ENCODE measurements around the gene VSIG10L2. TPM values are rescaled to one million over a fixed set of nuclear protein-coding genes. Genes with fewer than 3 reads are reported as not detected.

Gene VSIG10L2
- total RNA-seq, 2 experiments from 2014 or later, result not detected

DNA sequence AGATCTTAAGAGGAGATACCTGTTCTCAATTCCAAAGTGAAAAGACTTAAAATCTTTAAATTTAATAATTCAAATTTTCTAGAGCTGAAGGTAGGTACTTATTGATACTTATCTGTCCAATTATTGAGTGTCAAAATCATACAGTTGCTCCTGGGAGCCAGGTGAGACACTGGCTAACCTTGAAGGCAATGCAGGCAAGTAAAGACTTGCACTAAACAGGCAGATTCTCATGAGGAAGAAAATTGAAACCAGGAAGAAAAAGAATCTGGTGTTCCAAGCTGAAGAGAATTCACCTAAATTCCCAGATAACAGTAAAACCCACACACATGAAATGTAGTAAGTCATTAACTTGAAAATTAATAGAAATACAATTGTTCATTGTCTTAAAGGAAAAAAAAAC is 30.3 kb downstream of the VSIG10L2 start:
- ChIA-PET CTCF (no interaction called here), POLR2A (no interaction called here)
- intact Hi-C loops (cut with micrococcal nuclease), result no loop called here
- ATAC-seq (no peak), DNase-seq (no peak)
- TF ChIP-seq, protein P1, sequence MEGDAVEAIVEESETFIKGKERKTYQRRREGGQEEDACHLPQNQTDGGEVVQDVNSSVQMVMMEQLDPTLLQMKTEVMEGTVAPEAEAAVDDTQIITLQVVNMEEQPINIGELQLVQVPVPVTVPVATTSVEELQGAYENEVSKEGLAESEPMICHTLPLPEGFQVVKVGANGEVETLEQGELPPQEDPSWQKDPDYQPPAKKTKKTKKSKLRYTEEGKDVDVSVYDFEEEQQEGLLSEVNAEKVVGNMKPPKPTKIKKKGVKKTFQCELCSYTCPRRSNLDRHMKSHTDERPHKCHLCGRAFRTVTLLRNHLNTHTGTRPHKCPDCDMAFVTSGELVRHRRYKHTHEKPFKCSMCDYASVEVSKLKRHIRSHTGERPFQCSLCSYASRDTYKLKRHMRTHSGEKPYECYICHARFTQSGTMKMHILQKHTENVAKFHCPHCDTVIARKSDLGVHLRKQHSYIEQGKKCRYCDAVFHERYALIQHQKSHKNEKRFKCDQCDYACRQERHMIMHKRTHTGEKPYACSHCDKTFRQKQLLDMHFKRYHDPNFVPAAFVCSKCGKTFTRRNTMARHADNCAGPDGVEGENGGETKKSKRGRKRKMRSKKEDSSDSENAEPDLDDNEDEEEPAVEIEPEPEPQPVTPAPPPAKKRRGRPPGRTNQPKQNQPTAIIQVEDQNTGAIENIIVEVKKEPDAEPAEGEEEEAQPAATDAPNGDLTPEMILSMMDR (IDR thresholded peaks at IDR 0.05), result no peak
- Mint-ChIP-seq H3K36me3 (ENCODE audit: low read depth) (no peaks in the 10 kb centered on the region), H3K9me3 (no peaks in the 10 kb centered on the region), H3K27ac (no peak overlapping the region), H3K4me1 (ENCODE audit: low read depth) (no peaks in the 10 kb centered on the region), H3K27me3 (no peaks in the 10 kb centered on the region), H3K4me3 (no peak overlapping the region)

DNA sequence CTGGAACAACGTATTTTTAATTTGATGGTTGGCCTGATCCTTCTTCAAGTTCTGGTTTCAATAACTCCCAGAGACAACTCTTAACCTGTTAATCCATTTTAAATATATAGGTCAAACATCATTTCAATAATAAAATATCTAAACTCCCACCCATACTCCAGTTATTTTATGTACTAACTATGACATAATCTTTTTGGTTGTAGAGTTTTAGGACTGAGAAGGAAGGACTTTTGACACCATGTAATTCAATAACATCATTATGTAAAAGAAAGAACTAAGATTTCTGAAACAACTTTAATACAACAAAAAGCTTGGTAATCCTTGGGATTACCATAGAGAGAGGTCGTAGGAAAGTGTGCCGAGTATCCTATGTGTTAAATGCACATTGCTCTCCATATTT is 31.5 kb downstream of the VSIG10L2 start:
- intact Hi-C loops (cut with micrococcal nuclease), result no loop called here
- ChIA-PET CTCF (no interaction called here), POLR2A (no interaction called here)
- H3K4me1 Mint-ChIP-seq (ENCODE audit: low read depth), result no peaks in the 10 kb centered on the region
- no peak for DNase-seq
- no peaks in the 10 kb centered on the region for H3K27me3 Mint-ChIP-seq
- TF ChIP-seq, protein P1 (IDR thresholded peaks at IDR 0.05), result no peak
- H3K27ac Mint-ChIP-seq, result no peak overlapping the region
- H3K36me3 Mint-ChIP-seq (ENCODE audit: low read depth), result no peaks in the 10 kb centered on the region
- ATAC-seq, result no peak
- no peak overlapping the region for H3K4me3 Mint-ChIP-seq
- no peaks in the 10 kb centered on the region for H3K9me3 Mint-ChIP-seq

- CTCF ChIA-PET, result no interaction called here
- no peak for DNase-seq
- Mint-ChIP-seq H3K36me3 (ENCODE audit: low read depth) (no peaks in the 10 kb centered on the region), H3K4me1 (ENCODE audit: low read depth) (no peaks in the 10 kb centered on the region), H3K4me3 (no peak overlapping the region), H3K27ac (no peak overlapping the region), H3K9me3 (no peaks in the 10 kb centered on the region), H3K27me3 (no peaks in the 10 kb centered on the region)
- TF ChIP-seq, protein P1 (IDR thresholded peaks at IDR 0.05), result no peak
- intact Hi-C loops (cut with micrococcal nuclease), result no loop called here
- POLR2A ChIA-PET, result no interaction called here
- no peak for ATAC-seq
These were observed 32.4 kb downstream of the VSIG10L2 start for GRCh38 chr11:125978181-125978716.

DNA sequence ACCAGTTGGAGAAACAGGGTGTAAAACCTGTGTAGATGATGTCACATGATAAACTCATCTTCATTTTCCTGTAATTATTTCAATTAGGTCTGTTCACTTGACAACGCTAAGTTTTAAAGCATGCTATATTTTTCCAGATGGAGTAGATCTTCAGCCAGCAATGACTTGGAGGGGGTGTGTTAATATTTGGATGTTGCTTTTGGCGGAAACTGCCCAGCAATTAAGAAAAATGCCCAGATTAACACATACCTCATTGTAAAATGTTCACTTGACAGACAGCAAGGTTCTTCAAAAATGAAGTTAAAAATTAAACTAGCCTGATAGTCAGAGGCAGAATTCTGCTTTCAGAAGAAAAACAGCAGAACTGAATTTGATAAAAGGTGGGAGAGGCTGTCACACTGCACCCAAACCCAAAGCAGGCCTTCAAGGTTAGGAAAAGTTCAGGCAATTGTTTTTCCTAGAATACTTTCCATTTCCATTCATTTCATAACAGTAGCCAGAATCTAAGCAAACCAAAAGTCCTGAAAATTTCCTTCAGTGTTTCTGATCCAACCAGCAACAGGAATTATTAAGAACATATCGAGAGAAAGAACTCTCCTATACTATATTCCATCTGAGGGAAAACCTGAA is 33.0 kb downstream of the VSIG10L2 start:
- intact Hi-C loops (cut with micrococcal nuclease), result no loop called here
- Mint-ChIP-seq H3K9me3 (no peaks in the 10 kb centered on the region), H3K36me3 (ENCODE audit: low read depth) (no peaks in the 10 kb centered on the region), H3K27me3 (no peaks in the 10 kb centered on the region), H3K27ac (no peak overlapping the region), H3K4me1 (ENCODE audit: low read depth) (no peaks in the 10 kb centered on the region), H3K4me3 (no peak overlapping the region)
- POLR2A ChIA-PET, result no interaction called here
- TF ChIP-seq, protein P1 (IDR thresholded peaks at IDR 0.05), result no peak
- no peak for DNase-seq
- ATAC-seq, result no peak
- CTCF ChIA-PET, result no interaction called here

- ChIA-PET POLR2A (no interaction called here), CTCF (no interaction called here)
- intact Hi-C loops (cut with micrococcal nuclease), result no loop called here
- no peak overlapping the region for H3K4me3 Mint-ChIP-seq
- TF ChIP-seq, protein P1 (IDR thresholded peaks at IDR 0.05), result no peak
- H3K4me1 Mint-ChIP-seq (ENCODE audit: low read depth), result no peaks in the 10 kb centered on the region
- H3K27ac Mint-ChIP-seq, result no peak overlapping the region
- H3K9me3 Mint-ChIP-seq, result no peaks in the 10 kb centered on the region
- H3K36me3 Mint-ChIP-seq (ENCODE audit: low read depth), result no peaks in the 10 kb centered on the region
- ATAC-seq (no peak), DNase-seq (no peak)
- H3K27me3 Mint-ChIP-seq, result no peaks in the 10 kb centered on the region
These were observed 33.7 kb downstream of the VSIG10L2 start for GRCh38 chr11:125979511-125979910.
